Fibroblast of lung (primary cell): ENCODE data around the gene MUC12.

ENCODE experiments used
- EZH2 ChIP-seq: IDR thresholded peaks from 2 replicates; pipeline ENCODE4 v1.5.1; 2012; ENCODE audit warnings: low read length, control low read depth, mild to moderate bottlenecking; ENCODE audit errors: missing control alignments
- TF ChIP-seq, protein P1 (sequence below), 2 donors: IDR thresholded peaks in 1 of 2; conservative IDR thresholded peaks in 1 of 2; 1 replicate in 1 of 2; 2 replicates in 1 of 2; pipeline ENCODE4 v1.5.1; 2011 to 2012; ENCODE audit warnings: low read length in 2 of 2, control low read depth in 1 of 2, inconsistent platforms in 1 of 2, low read depth in 1 of 2, mild to moderate bottlenecking in 1 of 2

DNA sequence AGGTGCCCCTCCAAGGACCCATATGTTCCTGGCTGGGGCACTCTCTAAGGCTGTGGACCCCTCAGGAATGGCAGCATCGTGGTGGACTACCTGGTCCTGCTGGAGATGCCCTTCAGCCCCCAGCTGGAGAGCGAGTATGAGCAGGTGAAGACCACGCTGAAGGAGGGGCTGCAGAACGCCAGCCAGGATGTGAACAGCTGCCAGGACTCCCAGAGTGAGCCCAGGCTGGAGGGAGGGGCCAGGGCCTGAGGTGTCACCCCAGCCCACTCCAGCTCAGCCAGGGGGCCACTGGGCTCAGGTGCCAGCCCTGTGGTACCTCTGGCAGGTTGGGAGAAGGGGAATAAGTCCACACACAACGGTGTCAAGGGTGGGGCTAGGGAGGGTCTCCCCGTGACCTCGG, 4.7 kb upstream of the MUC12 start:
- TF ChIP-seq, protein P1, sequence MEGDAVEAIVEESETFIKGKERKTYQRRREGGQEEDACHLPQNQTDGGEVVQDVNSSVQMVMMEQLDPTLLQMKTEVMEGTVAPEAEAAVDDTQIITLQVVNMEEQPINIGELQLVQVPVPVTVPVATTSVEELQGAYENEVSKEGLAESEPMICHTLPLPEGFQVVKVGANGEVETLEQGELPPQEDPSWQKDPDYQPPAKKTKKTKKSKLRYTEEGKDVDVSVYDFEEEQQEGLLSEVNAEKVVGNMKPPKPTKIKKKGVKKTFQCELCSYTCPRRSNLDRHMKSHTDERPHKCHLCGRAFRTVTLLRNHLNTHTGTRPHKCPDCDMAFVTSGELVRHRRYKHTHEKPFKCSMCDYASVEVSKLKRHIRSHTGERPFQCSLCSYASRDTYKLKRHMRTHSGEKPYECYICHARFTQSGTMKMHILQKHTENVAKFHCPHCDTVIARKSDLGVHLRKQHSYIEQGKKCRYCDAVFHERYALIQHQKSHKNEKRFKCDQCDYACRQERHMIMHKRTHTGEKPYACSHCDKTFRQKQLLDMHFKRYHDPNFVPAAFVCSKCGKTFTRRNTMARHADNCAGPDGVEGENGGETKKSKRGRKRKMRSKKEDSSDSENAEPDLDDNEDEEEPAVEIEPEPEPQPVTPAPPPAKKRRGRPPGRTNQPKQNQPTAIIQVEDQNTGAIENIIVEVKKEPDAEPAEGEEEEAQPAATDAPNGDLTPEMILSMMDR (conservative IDR thresholded peaks at IDR 0.05 in 1 of 2, IDR thresholded peaks at IDR 0.05 in 1 of 2; ENCODE audit: low read depth in 1 of 2, low read length in 2 of 2) = no peak
- TF ChIP-seq EZH2 = no peak
